NCI-H774 (cell line): ENCODE data around the gene HIGD1C.

Experiments used
- DNase-seq: peaks from one replicate; lab custom pipeline; 2025; lab: John Stamatoyannopoulos, UW

The HIGD1C gene

DNA sequence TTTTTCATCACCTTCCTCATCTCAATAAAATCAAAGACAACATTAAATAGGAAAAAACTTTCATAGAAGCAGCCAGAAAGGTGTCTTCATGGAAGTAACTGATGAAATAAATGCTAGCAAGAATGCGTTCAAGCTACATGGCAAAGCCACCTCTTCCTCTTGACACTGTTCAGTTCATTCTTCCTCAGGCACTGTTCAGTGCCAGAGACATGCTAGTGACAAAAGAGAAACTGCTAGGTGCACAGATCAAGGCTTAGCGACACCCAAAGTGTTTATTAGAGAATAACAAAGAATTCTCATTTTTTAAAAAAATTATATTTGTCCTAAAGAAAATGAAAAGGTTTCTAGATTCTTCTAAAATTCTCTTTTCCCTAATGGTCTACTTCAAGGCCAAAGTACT lies 66.6 kb downstream of the HIGD1C start:
- no peak for DNase-seq

GRCh38 chr12:51019927-51020326 lies 67.6 kb downstream of the HIGD1C start:
- no peak for DNase-seq
